ENCODE data around the gene EOGT.

EOGT gene

GRCh38 chr3:68963376-68963775, 50.1 kb downstream of the EOGT start:
- DNase-seq (ENCODE audit: low spot score): no peak

GRCh38 chr3:68958932-68959331, 54.6 kb downstream of the EOGT start:
- DNase-seq (ENCODE audit: low spot score): no peak

GRCh38 chr3:68957895-68958294, 55.6 kb downstream of the EOGT start:
- DNase-seq (ENCODE audit: low spot score): no peak

GRCh38 chr3:68953816-68954444, 59.6 kb downstream of the EOGT start:
- no peak for DNase-seq (ENCODE audit: low spot score)

GRCh38 chr3:68945225-68945624, 68.3 kb downstream of the EOGT start:
- DNase-seq (ENCODE audit: low spot score): no peak

GRCh38 chr3:68943753-68944500, 69.6 kb downstream of the EOGT start:
- DNase-seq (ENCODE audit: low spot score): no peak

GRCh38 chr3:68941055-68941454, 72.4 kb downstream of the EOGT start:
- DNase-seq (ENCODE audit: low spot score): no peak

GRCh38 chr3:68936856-68937255, 76.6 kb downstream of the EOGT start:
- DNase-seq (ENCODE audit: low spot score): no peak

GRCh38 chr3:68935778-68936177, 77.7 kb downstream of the EOGT start:
- no peak for DNase-seq (ENCODE audit: low spot score)

GRCh38 chr3:68931406-68932149, 81.9 kb downstream of the EOGT start:
- DNase-seq (ENCODE audit: low spot score): no peak
